ENCODE results near the gene CYBA. TPM values are rescaled to one million over a fixed set of nuclear protein-coding genes. Genes with fewer than 3 reads are reported as not detected.

Gene CYBA
- total RNA-seq, 1 donor from 2014 or later = 44.0 TPM

GRCh38 chr16:88661468-88661867, 10.6 kb upstream of the CYBA start:
- DNase-seq = no peak

- DNase-seq = no peak
Measured at GRCh38 chr16:88659160-88659559, 8.3 kb upstream of the CYBA start.

GRCh38 chr16:88658714-88659113, 7.9 kb upstream of the CYBA start:
- no peak for DNase-seq

GRCh38 chr16:88657371-88657770, 6.5 kb upstream of the CYBA start:
- DNase-seq = no peak

- no peak for DNase-seq
Measured at GRCh38 chr16:88656291-88656980, 5.6 kb upstream of the CYBA start.

GRCh38 chr16:88655733-88656281, 5.0 kb upstream of the CYBA start:
- no peak for DNase-seq

GRCh38 chr16:88655053-88655732, 4.3 kb upstream of the CYBA start:
- no peak for DNase-seq

GRCh38 chr16:88654363-88655052, 3.7 kb upstream of the CYBA start:
- DNase-seq = no peak

GRCh38 chr16:88653596-88654362, 2.9 kb upstream of the CYBA start:
- DNase-seq = no peak

- no peak for DNase-seq
Measured at GRCh38 chr16:88653101-88653500, 2.2 kb upstream of the CYBA start.

GRCh38 chr16:88652762-88653063, 1.9 kb upstream of the CYBA start:
- DNase-seq = no peak

- no peak for DNase-seq
Measured at GRCh38 chr16:88651989-88652761, 1.3 kb upstream of the CYBA start.

GRCh38 chr16:88651276-88651988, 579 bp upstream of the CYBA start:
- peak; percentile 21 for DNase-seq

- DNase-seq = peak; percentile 35
Measured at GRCh38 chr16:88649924-88650748, 717 bp downstream of the CYBA start.

- DNase-seq = peak; percentile 59
Measured at GRCh38 chr16:88649195-88649923, 1.5 kb downstream of the CYBA start.

GRCh38 chr16:88647178-88648070, 3.4 kb downstream of the CYBA start:
- DNase-seq = no peak

GRCh38 chr16:88646345-88647034, 4.4 kb downstream of the CYBA start:
- no peak for DNase-seq

- no peak for DNase-seq
Measured at GRCh38 chr16:88645941-88646340, 4.9 kb downstream of the CYBA start.

Measured in tongue (tissue), 2 donors.